Measurements from ENCODE around the gene SRP9. TPM values are rescaled to one million over a fixed set of nuclear protein-coding genes. Genes with fewer than 3 reads are reported as not detected.

SRP9 gene
- total and polyA plus RNA-seq, 2 experiments from 2014 or later, result 360 to 414 TPM

DNA sequence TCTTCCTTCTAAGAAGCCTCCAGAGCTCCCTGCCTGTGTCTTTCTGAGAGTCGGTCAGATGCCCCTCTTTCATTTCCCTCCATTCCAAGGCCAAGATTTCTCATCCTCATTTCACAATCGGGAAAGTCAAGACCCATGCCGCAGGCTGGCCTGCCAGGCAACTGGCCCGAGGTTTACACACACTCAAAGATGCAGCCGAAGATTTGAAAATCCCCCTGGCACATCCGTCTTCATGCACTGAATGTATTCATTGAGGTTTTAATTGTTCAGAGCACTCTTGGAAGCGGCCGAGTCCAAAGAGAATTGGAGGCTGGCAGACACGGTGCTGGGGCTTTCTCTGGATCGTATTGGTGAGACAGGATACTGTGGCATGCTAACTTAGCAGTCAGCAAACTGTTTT, 29.1 kb upstream of the SRP9 start:
- H3K27me3 ChIP-seq, result no peaks in the 10 kb centered on the region
- no peak overlapping the region for H3K27ac ChIP-seq
- H3K4me3 ChIP-seq, result no peak overlapping the region
- no peaks in the 10 kb centered on the region for H3K9me3 ChIP-seq (ENCODE audit: low read depth)
- no peak for DNase-seq (ENCODE audit: low spot score)
- H3K4me2 ChIP-seq, result no peak overlapping the region
- no peak overlapping the region for H2AFZ ChIP-seq
- H3K36me3 ChIP-seq (replicated peaks; ENCODE audit: insufficient read depth, low read depth), result no peaks in the 10 kb centered on the region
- no peaks in the 10 kb centered on the region for H3K79me2 ChIP-seq
- no peaks in the 10 kb centered on the region for H4K20me1 ChIP-seq (ENCODE audit: insufficient read depth, poor library complexity, severe bottlenecking)
- H3K4me1 ChIP-seq (ENCODE audit: insufficient read depth), result peaks cover 5% of the 10 kb centered on the region
- H3K9me2 ChIP-seq (replicated peaks; ENCODE audit: insufficient read depth), result no peaks in the 10 kb centered on the region
- TF ChIP-seq, protein P1, sequence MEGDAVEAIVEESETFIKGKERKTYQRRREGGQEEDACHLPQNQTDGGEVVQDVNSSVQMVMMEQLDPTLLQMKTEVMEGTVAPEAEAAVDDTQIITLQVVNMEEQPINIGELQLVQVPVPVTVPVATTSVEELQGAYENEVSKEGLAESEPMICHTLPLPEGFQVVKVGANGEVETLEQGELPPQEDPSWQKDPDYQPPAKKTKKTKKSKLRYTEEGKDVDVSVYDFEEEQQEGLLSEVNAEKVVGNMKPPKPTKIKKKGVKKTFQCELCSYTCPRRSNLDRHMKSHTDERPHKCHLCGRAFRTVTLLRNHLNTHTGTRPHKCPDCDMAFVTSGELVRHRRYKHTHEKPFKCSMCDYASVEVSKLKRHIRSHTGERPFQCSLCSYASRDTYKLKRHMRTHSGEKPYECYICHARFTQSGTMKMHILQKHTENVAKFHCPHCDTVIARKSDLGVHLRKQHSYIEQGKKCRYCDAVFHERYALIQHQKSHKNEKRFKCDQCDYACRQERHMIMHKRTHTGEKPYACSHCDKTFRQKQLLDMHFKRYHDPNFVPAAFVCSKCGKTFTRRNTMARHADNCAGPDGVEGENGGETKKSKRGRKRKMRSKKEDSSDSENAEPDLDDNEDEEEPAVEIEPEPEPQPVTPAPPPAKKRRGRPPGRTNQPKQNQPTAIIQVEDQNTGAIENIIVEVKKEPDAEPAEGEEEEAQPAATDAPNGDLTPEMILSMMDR (IDR thresholded peaks at IDR 0.05; ENCODE audit: poor library complexity), result no peak
- TF ChIP-seq EZH2 (IDR thresholded peaks at IDR 0.05; ENCODE audit: borderline replicate concordance) (no peak), EZH2phosphoT487 (IDR thresholded peaks at IDR 0.05; ENCODE audit: low read depth, severe bottlenecking, unreplicated experiment) (no peak)
- 92% methylated on average over 10 of the region's 10 CpGs for WGBS (ENCODE audit: low lambda C conversion rate, missing lambda C conversion rate)

DNA sequence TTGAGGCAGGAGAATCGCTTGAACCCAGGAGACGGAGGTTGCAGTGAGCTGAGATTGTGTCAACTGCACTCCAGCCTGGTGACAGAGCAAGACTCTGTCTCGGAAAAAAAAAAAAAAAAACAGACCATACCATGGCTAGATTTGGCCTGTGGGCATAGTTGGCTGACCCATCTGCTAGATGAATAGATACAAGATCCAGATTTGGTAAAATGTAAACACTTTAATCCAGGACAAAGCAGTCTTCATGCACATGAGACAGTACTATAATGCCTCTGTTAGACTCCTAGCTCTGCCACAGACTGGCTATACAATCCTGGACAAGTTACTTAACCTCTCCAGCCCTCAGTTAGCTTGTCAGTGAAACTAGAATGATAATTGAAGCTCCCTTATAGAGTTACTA, 27.9 kb upstream of the SRP9 start:
- Histone ChIP-seq H3K27me3 (no peaks in the 10 kb centered on the region), H3K27ac (no peak overlapping the region), H3K4me1 (ENCODE audit: insufficient read depth) (peaks cover 12% of the 10 kb centered on the region), H2AFZ (no peak overlapping the region), H3K36me3 (replicated peaks; ENCODE audit: insufficient read depth, low read depth) (no peaks in the 10 kb centered on the region), H3K79me2 (no peaks in the 10 kb centered on the region), H4K20me1 (ENCODE audit: insufficient read depth, poor library complexity, severe bottlenecking) (no peaks in the 10 kb centered on the region), H3K4me3 (no peak overlapping the region), H3K9me3 (ENCODE audit: low read depth) (no peaks in the 10 kb centered on the region), H3K4me2 (no peak overlapping the region), H3K9me2 (replicated peaks; ENCODE audit: insufficient read depth) (no peaks in the 10 kb centered on the region)
- TF ChIP-seq, protein P1 (IDR thresholded peaks at IDR 0.05; ENCODE audit: poor library complexity), result no peak
- TF ChIP-seq EZH2 (IDR thresholded peaks at IDR 0.05; ENCODE audit: borderline replicate concordance) (no peak), EZH2phosphoT487 (IDR thresholded peaks at IDR 0.05; ENCODE audit: low read depth, severe bottlenecking, unreplicated experiment) (no peak)
- no peak for DNase-seq (ENCODE audit: low spot score)
- WGBS (ENCODE audit: low lambda C conversion rate, missing lambda C conversion rate), result 90% methylated on average over 3 of the region's 3 CpGs

DNA sequence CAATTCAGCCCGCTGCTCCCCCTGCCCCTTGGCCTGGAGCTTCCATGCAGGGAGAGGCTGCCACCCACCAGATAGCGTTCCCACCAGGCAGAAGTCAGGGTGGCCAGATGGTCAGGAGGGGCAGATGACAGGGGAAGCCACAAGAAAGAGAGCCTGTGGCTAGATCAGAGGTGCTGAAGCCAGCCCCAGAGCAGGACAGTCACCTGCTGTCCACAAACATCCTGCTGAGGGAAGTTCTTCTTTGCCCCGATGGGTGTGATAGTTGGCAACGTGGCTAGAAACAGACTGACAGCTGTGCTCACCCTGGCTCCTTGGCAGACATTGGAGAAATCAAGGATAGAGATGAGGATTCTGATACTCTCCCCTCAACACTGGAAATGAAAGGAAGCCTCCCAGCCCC, 27.2 kb upstream of the SRP9 start:
- DNase-seq (ENCODE audit: low spot score), result no peak
- TF ChIP-seq EZH2 (IDR thresholded peaks at IDR 0.05; ENCODE audit: borderline replicate concordance), result no peak
- no peak for TF ChIP-seq EZH2phosphoT487 (IDR thresholded peaks at IDR 0.05; ENCODE audit: low read depth, severe bottlenecking, unreplicated experiment)
- TF ChIP-seq, protein P1 (IDR thresholded peaks at IDR 0.05; ENCODE audit: poor library complexity), result no peak
- peaks cover 17% of the 10 kb centered on the region for H3K4me1 ChIP-seq (ENCODE audit: insufficient read depth)
- no peaks in the 10 kb centered on the region for H3K79me2 ChIP-seq
- no peak overlapping the region for H2AFZ ChIP-seq
- H3K4me2 ChIP-seq, result no peak overlapping the region
- 90% methylated on average over 4 of the region's 4 CpGs for WGBS (ENCODE audit: low lambda C conversion rate, missing lambda C conversion rate)
- H3K4me3 ChIP-seq, result no peak overlapping the region
- H3K27me3 ChIP-seq, result no peaks in the 10 kb centered on the region
- no peaks in the 10 kb centered on the region for H3K9me3 ChIP-seq (ENCODE audit: low read depth)
- no peaks in the 10 kb centered on the region for H3K9me2 ChIP-seq (replicated peaks; ENCODE audit: insufficient read depth)
- H3K36me3 ChIP-seq (replicated peaks; ENCODE audit: insufficient read depth, low read depth), result no peaks in the 10 kb centered on the region
- H4K20me1 ChIP-seq (ENCODE audit: insufficient read depth, poor library complexity, severe bottlenecking), result no peaks in the 10 kb centered on the region
- no peak overlapping the region for H3K27ac ChIP-seq
